ENCODE measurements around the gene MAP3K2. TPM values are rescaled to one million over a fixed set of nuclear protein-coding genes. Genes with fewer than 3 reads are reported as not detected.
"Not testable (repeated sequence)": the region's sequence is repeated elsewhere in the genome, so short reads cannot be mapped to it uniquely, and the experiment has no call there.

Gene MAP3K2
- total RNA-seq, 2 experiments from 2014 or later: 48.9 to 52.9 TPM

GRCh38 chr2:127358971-127359370 lies 28.8 kb downstream of the MAP3K2 start:
- peaks cover 10% of the 10 kb centered on the region for H3K36me3 Mint-ChIP-seq (ENCODE audit: low read depth)
- H3K27ac Mint-ChIP-seq: no peak overlapping the region
- DNase-seq: no peak
- peaks cover 10% of the 10 kb centered on the region for H3K4me1 Mint-ChIP-seq
- POLR2A ChIA-PET: no interaction called here
- H3K9me3 Mint-ChIP-seq: no peaks in the 10 kb centered on the region
- CTCF ChIA-PET: no interaction called here
- no peak overlapping the region for H3K4me3 Mint-ChIP-seq
- H3K27me3 Mint-ChIP-seq: no peaks in the 10 kb centered on the region

- no peaks in the 10 kb centered on the region for H3K9me3 Mint-ChIP-seq
- H3K27me3 Mint-ChIP-seq: no peaks in the 10 kb centered on the region
- ChIA-PET CTCF (no interaction called here), POLR2A (no interaction called here)
- no peak overlapping the region for H3K4me3 Mint-ChIP-seq
- H3K4me1 Mint-ChIP-seq: peaks cover 10% of the 10 kb centered on the region
- peaks cover 10% of the 10 kb centered on the region for H3K36me3 Mint-ChIP-seq (ENCODE audit: low read depth)
- no peak overlapping the region for H3K27ac Mint-ChIP-seq
- no peak for DNase-seq
Observed at GRCh38 chr2:127358044-127358443, 29.7 kb downstream of the MAP3K2 start.

- no peak overlapping the region for H3K4me3 Mint-ChIP-seq
Observed at GRCh38 chr2:127357591-127357990, 30.2 kb downstream of the MAP3K2 start.

GRCh38 chr2:127356531-127356930 lies 31.2 kb downstream of the MAP3K2 start:
- H3K4me1 Mint-ChIP-seq: peaks cover 10% of the 10 kb centered on the region
- ChIA-PET POLR2A (no interaction called here), CTCF (interaction anchor here (1.0 kb wide), 1 partner anchor 8 kb away, joined by 3 read pairs; no protein-coding TSS in a partner anchor)

More at GRCh38 chr2:127357591-127357990, 30.2 kb downstream of the MAP3K2 start:
- ChIA-PET POLR2A (no interaction called here), CTCF (no interaction called here)
- Mint-ChIP-seq H3K4me1 (peaks cover 10% of the 10 kb centered on the region), H3K36me3 (ENCODE audit: low read depth) (peaks cover 10% of the 10 kb centered on the region), H3K9me3 (no peaks in the 10 kb centered on the region), H3K27ac (no peak overlapping the region), H3K27me3 (no peaks in the 10 kb centered on the region)
- no peak for DNase-seq

GRCh38 chr2:127355407-127356008 lies 32.3 kb downstream of the MAP3K2 start:
- Mint-ChIP-seq H3K4me3 (no peak overlapping the region), H3K9me3 (no peaks in the 10 kb centered on the region), H3K4me1 (peaks cover 10% of the 10 kb centered on the region), H3K36me3 (ENCODE audit: low read depth) (peaks cover 17% of the 10 kb centered on the region), H3K27me3 (no peaks in the 10 kb centered on the region), H3K27ac (no peak overlapping the region)
- ChIA-PET CTCF (interaction anchor here (1.0 kb wide), 1 partner anchor 9 kb away, joined by 3 read pairs; no protein-coding TSS in a partner anchor), POLR2A (no interaction called here)
- peak; percentile 47 for DNase-seq

More at GRCh38 chr2:127356531-127356930, 31.2 kb downstream of the MAP3K2 start:
- Mint-ChIP-seq H3K27ac (no peak overlapping the region), H3K27me3 (no peaks in the 10 kb centered on the region), H3K9me3 (no peaks in the 10 kb centered on the region), H3K4me3 (no peak overlapping the region), H3K36me3 (ENCODE audit: low read depth) (peaks cover 15% of the 10 kb centered on the region)
- no peak for DNase-seq

- H3K27me3 Mint-ChIP-seq, CTCF ChIA-PET, H3K27ac Mint-ChIP-seq, DNase-seq, H3K4me1 Mint-ChIP-seq, H3K4me3 Mint-ChIP-seq, POLR2A ChIA-PET, H3K9me3 Mint-ChIP-seq: not testable (repeated sequence)
- H3K36me3 Mint-ChIP-seq (ENCODE audit: low read depth): peaks cover 15% of the 10 kb centered on the region
Observed at GRCh38 chr2:127353873-127354676, 33.7 kb downstream of the MAP3K2 start.

GRCh38 chr2:127353223-127353622 lies 34.6 kb downstream of the MAP3K2 start:
- CTCF ChIA-PET, H3K9me3 Mint-ChIP-seq, H3K27ac Mint-ChIP-seq, POLR2A ChIA-PET, H3K27me3 Mint-ChIP-seq, DNase-seq, H3K4me3 Mint-ChIP-seq: not testable (repeated sequence)
- peaks cover 15% of the 10 kb centered on the region for H3K4me1 Mint-ChIP-seq
- H3K36me3 Mint-ChIP-seq (ENCODE audit: low read depth): peaks cover 15% of the 10 kb centered on the region

- peaks cover 12% of the 10 kb centered on the region for H3K36me3 Mint-ChIP-seq (ENCODE audit: low read depth)
- H3K4me1 Mint-ChIP-seq: peaks cover 15% of the 10 kb centered on the region
- H3K27me3 Mint-ChIP-seq: no peaks in the 10 kb centered on the region
- CTCF ChIA-PET: no interaction called here
- H3K27ac Mint-ChIP-seq: no peak overlapping the region
- POLR2A ChIA-PET: no interaction called here
- no peak overlapping the region for H3K4me3 Mint-ChIP-seq
- DNase-seq: no peak
- H3K9me3 Mint-ChIP-seq: no peaks in the 10 kb centered on the region
Observed at GRCh38 chr2:127351603-127352002, 36.2 kb downstream of the MAP3K2 start.

GRCh38 chr2:127348426-127349000 lies 39.3 kb downstream of the MAP3K2 start:
- H3K27ac Mint-ChIP-seq: no peak overlapping the region
- H3K36me3 Mint-ChIP-seq (ENCODE audit: low read depth): peaks cover 9% of the 10 kb centered on the region
- no peaks in the 10 kb centered on the region for H3K9me3 Mint-ChIP-seq
- ChIA-PET POLR2A (no interaction called here), CTCF (no interaction called here)
- DNase-seq: no peak
- H3K4me1 Mint-ChIP-seq: peaks cover 7% of the 10 kb centered on the region
- no peaks in the 10 kb centered on the region for H3K27me3 Mint-ChIP-seq
- H3K4me3 Mint-ChIP-seq: no peak overlapping the region

GRCh38 chr2:127347734-127348392 lies 39.9 kb downstream of the MAP3K2 start:
- CTCF ChIA-PET: no interaction called here
- Mint-ChIP-seq H3K4me3 (no peak overlapping the region), H3K27ac (no peak overlapping the region), H3K27me3 (no peaks in the 10 kb centered on the region), H3K4me1 (peaks cover 7% of the 10 kb centered on the region), H3K36me3 (ENCODE audit: low read depth) (peaks cover 9% of the 10 kb centered on the region), H3K9me3 (no peaks in the 10 kb centered on the region)
- POLR2A ChIA-PET: no interaction called here
- DNase-seq: no peak

GRCh38 chr2:127347015-127347414 lies 40.8 kb downstream of the MAP3K2 start:
- H3K9me3 Mint-ChIP-seq: no peaks in the 10 kb centered on the region
- peaks cover 11% of the 10 kb centered on the region for H3K36me3 Mint-ChIP-seq (ENCODE audit: low read depth)
- CTCF ChIA-PET: no interaction called here
- no peak overlapping the region for H3K4me3 Mint-ChIP-seq
- H3K4me1 Mint-ChIP-seq: peaks cover 7% of the 10 kb centered on the region
- H3K27me3 Mint-ChIP-seq: no peaks in the 10 kb centered on the region
- POLR2A ChIA-PET: no interaction called here
- H3K27ac Mint-ChIP-seq: no peak overlapping the region
- no peak for DNase-seq

- H3K27ac Mint-ChIP-seq: no peak overlapping the region
- H3K9me3 Mint-ChIP-seq: no peaks in the 10 kb centered on the region
- no peaks in the 10 kb centered on the region for H3K27me3 Mint-ChIP-seq
- no peak for DNase-seq
- POLR2A ChIA-PET: no interaction called here
- CTCF ChIA-PET: no interaction called here
- H3K4me3 Mint-ChIP-seq: no peak overlapping the region
- H3K4me1 Mint-ChIP-seq: peaks cover 2% of the 10 kb centered on the region
- peaks cover 16% of the 10 kb centered on the region for H3K36me3 Mint-ChIP-seq (ENCODE audit: low read depth)
Observed at GRCh38 chr2:127343277-127343676, 44.5 kb downstream of the MAP3K2 start.

GRCh38 chr2:127342101-127342500 lies 45.7 kb downstream of the MAP3K2 start:
- POLR2A ChIA-PET: interaction anchor here (0.6 kb wide), 1 partner anchor 9 kb away, joined by 5 read pairs; no protein-coding TSS in a partner anchor
- Mint-ChIP-seq H3K27ac (no peak overlapping the region), H3K4me3 (no peak overlapping the region), H3K9me3 (no peaks in the 10 kb centered on the region), H3K4me1 (peaks cover 2% of the 10 kb centered on the region), H3K36me3 (ENCODE audit: low read depth) (peaks cover 21% of the 10 kb centered on the region), H3K27me3 (no peaks in the 10 kb centered on the region)
- CTCF ChIA-PET: no interaction called here
- no peak for DNase-seq
